ENCODE data around the gene KCP. TPM values are rescaled to one million over a fixed set of nuclear protein-coding genes. Genes with fewer than 3 reads are reported as not detected.

KCP gene
- total and polyA plus RNA-seq, 8 donors = 0.08 to 0.95 (median 0.35) TPM

- DNase-seq (no peak), FAIRE-seq (no peak), ATAC-seq (no peak)
- Histone ChIP-seq H3K36me3 (no peaks in the 10 kb centered on the region), H3K4me3 (no peak overlapping the region), H3K27me3 (no peaks in the 10 kb centered on the region), H3K4me1 (no peaks in the 10 kb centered on the region), H3K9me3 (no peaks in the 10 kb centered on the region), H3K27ac (no peak overlapping the region)
- intact Hi-C loops (cut with DNase I) = no loop called here
- TF ChIP-seq CTCF (IDR thresholded peaks at IDR 0.05) = no peak
- WGBS, 2 donors = 78 to 84% methylated on average over 6 of the region's 6 CpGs
These were observed 24.8 kb upstream of the KCP start for GRCh38 chr7:128935342-128935730.

- Histone ChIP-seq H3K27me3 (no peaks in the 10 kb centered on the region), H3K4me3 (no peak overlapping the region), H3K4me1 (no peaks in the 10 kb centered on the region), H3K27ac (no peak overlapping the region), H3K36me3 (no peaks in the 10 kb centered on the region), H3K9me3 (no peaks in the 10 kb centered on the region)
- DNase-seq = no peak
- FAIRE-seq = no peak
- no peak for TF ChIP-seq CTCF (IDR thresholded peaks at IDR 0.05)
- no peak for ATAC-seq
- WGBS, 2 donors = 68 to 78% methylated on average over 14 of the region's 14 CpGs
- intact Hi-C loops (cut with DNase I) = no loop called here
These were observed 24.1 kb upstream of the KCP start for GRCh38 chr7:128934361-128935341.

GRCh38 chr7:128933180-128933891 lies 22.8 kb upstream of the KCP start:
- no peaks in the 10 kb centered on the region for H3K4me1 ChIP-seq
- no peak for TF ChIP-seq CTCF (IDR thresholded peaks at IDR 0.05)
- ATAC-seq (peak in 2 of 4 donors; percentile 35 to 38), FAIRE-seq (no peak), DNase-seq (peak in 1 of 6 donors; percentile 52)
- 73 to 79% methylated on average over 15 of the region's 15 CpGs for WGBS, 2 donors
- no peak overlapping the region for H3K27ac ChIP-seq
- H3K9me3 ChIP-seq = no peaks in the 10 kb centered on the region
- intact Hi-C loops (cut with DNase I) = no loop called here
- H3K4me3 ChIP-seq = no peak overlapping the region
- no peaks in the 10 kb centered on the region for H3K27me3 ChIP-seq
- H3K36me3 ChIP-seq = no peaks in the 10 kb centered on the region

- Histone ChIP-seq H3K36me3 (no peaks in the 10 kb centered on the region), H3K4me1 (no peaks in the 10 kb centered on the region), H3K27me3 (no peaks in the 10 kb centered on the region), H3K4me3 (no peak overlapping the region), H3K9me3 (no peaks in the 10 kb centered on the region), H3K27ac (no peak overlapping the region)
- ATAC-seq (no peak), FAIRE-seq (no peak), DNase-seq (no peak)
- TF ChIP-seq CTCF (IDR thresholded peaks at IDR 0.05) = no peak
- 63 to 75% methylated on average over 4 of the region's 4 CpGs for WGBS, 2 donors
- intact Hi-C loops (cut with DNase I) = no loop called here
These were observed 22.3 kb upstream of the KCP start for GRCh38 chr7:128932862-128933179.

Data from pancreas (tissue), 10 donors.